OCI-LY7 (cell line): ENCODE data around the gene TESK1.
"Not testable (repeated sequence)": the region's sequence is repeated elsewhere in the genome, so short reads cannot be mapped to it uniquely, and the experiment has no call there.

ENCODE experiments used
- CTCF ChIP-seq: fragments of 200-600 bp; sonication (generic); conservative IDR thresholded peaks from 2 replicates; pipeline ENCODE4 v1.5.1; 2014; ENCODE audit warnings: mild to moderate bottlenecking, antibody characterized with exemption, low read length, moderate library complexity, mixed read lengths
- EZH2phosphoT487 ChIP-seq: fragments of 200-600 bp; sonication (generic); IDR thresholded peaks from 2 replicates; pipeline ENCODE4 v1.6.1; 2018; ENCODE audit warnings: low read depth, borderline replicate concordance, mild to moderate bottlenecking, mixed run types, antibody characterized with exemption, low read length, moderate library complexity, mixed read lengths

GRCh38 chr9:35612066-35612465 lies 7.0 kb downstream of the TESK1 start:
- not testable (repeated sequence) for TF ChIP-seq CTCF, EZH2phosphoT487
